ENCODE data around the gene AFF2. TPM values are rescaled to one million over a fixed set of nuclear protein-coding genes. Genes with fewer than 3 reads are reported as not detected.

The AFF2 gene
- total RNA-seq, 2 experiments from 2014 or later = 0.13 to 0.40 TPM

GRCh38 chrX:148629434-148629833 is 129.0 kb downstream of the AFF2 start:
- ATAC-seq = no peak
- H3K4me1 Mint-ChIP-seq (ENCODE audit: low read depth) = no peaks in the 10 kb centered on the region
- POLR2A ChIA-PET = no interaction called here

GRCh38 chrX:148632444-148632843 is 132.0 kb downstream of the AFF2 start:
- H3K9me3 Mint-ChIP-seq (ENCODE audit: insufficient read depth) = no peaks in the 10 kb centered on the region
- POLR2A ChIA-PET = no interaction called here

More at GRCh38 chrX:148629434-148629833, 129.0 kb downstream of the AFF2 start:
- Mint-ChIP-seq H3K36me3 (ENCODE audit: low read depth) (no peaks in the 10 kb centered on the region), H3K27me3 (ENCODE audit: low read depth) (no peaks in the 10 kb centered on the region), H3K4me3 (no peak overlapping the region), H3K9me3 (ENCODE audit: insufficient read depth) (no peaks in the 10 kb centered on the region), H3K27ac (no peak overlapping the region)
- DNase-seq = no peak
- CTCF ChIA-PET = no interaction called here

GRCh38 chrX:148633218-148633908 is 132.9 kb downstream of the AFF2 start:
- no peak for ATAC-seq
- no peak overlapping the region for H3K4me3 Mint-ChIP-seq
- DNase-seq = no peak
- H3K27me3 Mint-ChIP-seq (ENCODE audit: low read depth) = no peaks in the 10 kb centered on the region
- H3K36me3 Mint-ChIP-seq (ENCODE audit: low read depth) = no peaks in the 10 kb centered on the region
- CTCF ChIA-PET = no interaction called here
- H3K27ac Mint-ChIP-seq = no peak overlapping the region
- POLR2A ChIA-PET = no interaction called here
- no peaks in the 10 kb centered on the region for H3K9me3 Mint-ChIP-seq (ENCODE audit: insufficient read depth)
- no peaks in the 10 kb centered on the region for H3K4me1 Mint-ChIP-seq (ENCODE audit: low read depth)

More at GRCh38 chrX:148632444-148632843, 132.0 kb downstream of the AFF2 start:
- no peak overlapping the region for H3K4me3 Mint-ChIP-seq
- ATAC-seq = no peak
- no peak for DNase-seq
- no peak overlapping the region for H3K27ac Mint-ChIP-seq
- H3K4me1 Mint-ChIP-seq (ENCODE audit: low read depth) = no peaks in the 10 kb centered on the region
- H3K36me3 Mint-ChIP-seq (ENCODE audit: low read depth) = no peaks in the 10 kb centered on the region
- CTCF ChIA-PET = no interaction called here
- no peaks in the 10 kb centered on the region for H3K27me3 Mint-ChIP-seq (ENCODE audit: low read depth)

GRCh38 chrX:148634591-148634990 is 134.2 kb downstream of the AFF2 start:
- Mint-ChIP-seq H3K27me3 (ENCODE audit: low read depth) (no peaks in the 10 kb centered on the region), H3K27ac (no peak overlapping the region), H3K4me1 (ENCODE audit: low read depth) (no peaks in the 10 kb centered on the region), H3K4me3 (no peak overlapping the region), H3K36me3 (ENCODE audit: low read depth) (no peaks in the 10 kb centered on the region), H3K9me3 (ENCODE audit: insufficient read depth) (no peaks in the 10 kb centered on the region)
- CTCF ChIA-PET = no interaction called here
- POLR2A ChIA-PET = no interaction called here
- DNase-seq (no peak), ATAC-seq (no peak)

- POLR2A ChIA-PET = no interaction called here
- H3K27me3 Mint-ChIP-seq (ENCODE audit: low read depth) = no peaks in the 10 kb centered on the region
- DNase-seq (no peak), ATAC-seq (no peak)
- no peaks in the 10 kb centered on the region for H3K4me1 Mint-ChIP-seq (ENCODE audit: low read depth)
- H3K36me3 Mint-ChIP-seq (ENCODE audit: low read depth) = no peaks in the 10 kb centered on the region
- no peak overlapping the region for H3K27ac Mint-ChIP-seq
- H3K9me3 Mint-ChIP-seq (ENCODE audit: insufficient read depth) = no peaks in the 10 kb centered on the region
- no peak overlapping the region for H3K4me3 Mint-ChIP-seq
- CTCF ChIA-PET = no interaction called here
Measured at GRCh38 chrX:148643460-148643859, 143.0 kb downstream of the AFF2 start.

GRCh38 chrX:148647651-148648050 is 147.2 kb downstream of the AFF2 start:
- CTCF ChIA-PET = no interaction called here
- Mint-ChIP-seq H3K4me1 (ENCODE audit: low read depth) (no peaks in the 10 kb centered on the region), H3K27me3 (ENCODE audit: low read depth) (no peaks in the 10 kb centered on the region), H3K9me3 (ENCODE audit: insufficient read depth) (no peaks in the 10 kb centered on the region), H3K36me3 (ENCODE audit: low read depth) (no peaks in the 10 kb centered on the region), H3K27ac (no peak overlapping the region), H3K4me3 (no peak overlapping the region)
- DNase-seq (no peak), ATAC-seq (no peak)
- POLR2A ChIA-PET = no interaction called here

GRCh38 chrX:148649145-148649795 is 148.9 kb downstream of the AFF2 start:
- DNase-seq (no peak), ATAC-seq (no peak)
- Mint-ChIP-seq H3K4me1 (ENCODE audit: low read depth) (no peaks in the 10 kb centered on the region), H3K27me3 (ENCODE audit: low read depth) (no peaks in the 10 kb centered on the region), H3K4me3 (no peak overlapping the region), H3K9me3 (ENCODE audit: insufficient read depth) (no peaks in the 10 kb centered on the region), H3K36me3 (ENCODE audit: low read depth) (no peaks in the 10 kb centered on the region), H3K27ac (no peak overlapping the region)
- ChIA-PET CTCF (no interaction called here), POLR2A (no interaction called here)

GRCh38 chrX:148658115-148658730 is 157.8 kb downstream of the AFF2 start:
- H3K9me3 Mint-ChIP-seq (ENCODE audit: insufficient read depth) = no peaks in the 10 kb centered on the region
- no peak overlapping the region for H3K27ac Mint-ChIP-seq
- no peaks in the 10 kb centered on the region for H3K27me3 Mint-ChIP-seq (ENCODE audit: low read depth)
- H3K4me3 Mint-ChIP-seq = no peak overlapping the region
- ATAC-seq = no peak
- DNase-seq = no peak
- H3K36me3 Mint-ChIP-seq (ENCODE audit: low read depth) = no peaks in the 10 kb centered on the region
- ChIA-PET CTCF (no interaction called here), POLR2A (no interaction called here)
- H3K4me1 Mint-ChIP-seq (ENCODE audit: low read depth) = no peaks in the 10 kb centered on the region

GRCh38 chrX:148659481-148659880 is 159.1 kb downstream of the AFF2 start:
- no peak for ATAC-seq
- POLR2A ChIA-PET = interaction anchor here (0.6 kb wide), 1 partner anchor 129 kb away, joined by 3 read pairs; no protein-coding TSS in a partner anchor
- no peak overlapping the region for H3K27ac Mint-ChIP-seq
- no peaks in the 10 kb centered on the region for H3K4me1 Mint-ChIP-seq (ENCODE audit: low read depth)
- no peak overlapping the region for H3K4me3 Mint-ChIP-seq
- no peaks in the 10 kb centered on the region for H3K27me3 Mint-ChIP-seq (ENCODE audit: low read depth)
- DNase-seq = no peak
- H3K36me3 Mint-ChIP-seq (ENCODE audit: low read depth) = no peaks in the 10 kb centered on the region
- no peaks in the 10 kb centered on the region for H3K9me3 Mint-ChIP-seq (ENCODE audit: insufficient read depth)
- CTCF ChIA-PET = no interaction called here

- H3K27ac Mint-ChIP-seq = no peak overlapping the region
- POLR2A ChIA-PET = no interaction called here
- H3K4me1 Mint-ChIP-seq (ENCODE audit: low read depth) = no peaks in the 10 kb centered on the region
- H3K4me3 Mint-ChIP-seq = no peak overlapping the region
- no peak for ATAC-seq
- CTCF ChIA-PET = no interaction called here
- no peaks in the 10 kb centered on the region for H3K27me3 Mint-ChIP-seq (ENCODE audit: low read depth)
- DNase-seq = no peak
- no peaks in the 10 kb centered on the region for H3K9me3 Mint-ChIP-seq (ENCODE audit: insufficient read depth)
- no peaks in the 10 kb centered on the region for H3K36me3 Mint-ChIP-seq (ENCODE audit: low read depth)
Measured at GRCh38 chrX:148661035-148661434, 160.6 kb downstream of the AFF2 start.

- no peak for DNase-seq
- Mint-ChIP-seq H3K27ac (no peak overlapping the region), H3K27me3 (ENCODE audit: low read depth) (no peaks in the 10 kb centered on the region), H3K9me3 (ENCODE audit: insufficient read depth) (no peaks in the 10 kb centered on the region), H3K4me1 (ENCODE audit: low read depth) (no peaks in the 10 kb centered on the region), H3K4me3 (no peak overlapping the region), H3K36me3 (ENCODE audit: low read depth) (no peaks in the 10 kb centered on the region)
- POLR2A ChIA-PET = no interaction called here
- ATAC-seq = no peak
- CTCF ChIA-PET = no interaction called here
Measured at GRCh38 chrX:148662014-148662413, 161.6 kb downstream of the AFF2 start.

GRCh38 chrX:148664171-148664570 is 163.8 kb downstream of the AFF2 start:
- ChIA-PET POLR2A (no interaction called here), CTCF (no interaction called here)
- H3K27ac Mint-ChIP-seq = no peak overlapping the region
- ATAC-seq (no peak), DNase-seq (no peak)
- H3K36me3 Mint-ChIP-seq (ENCODE audit: low read depth) = no peaks in the 10 kb centered on the region
- H3K9me3 Mint-ChIP-seq (ENCODE audit: insufficient read depth) = peaks cover 8% of the 10 kb centered on the region
- no peaks in the 10 kb centered on the region for H3K4me1 Mint-ChIP-seq (ENCODE audit: low read depth)
- no peaks in the 10 kb centered on the region for H3K27me3 Mint-ChIP-seq (ENCODE audit: low read depth)
- no peak overlapping the region for H3K4me3 Mint-ChIP-seq

Measured in activated CD8-positive, alpha-beta T cell treated with anti-CD3 and anti-CD28 coated beads, Interleukin-2, amount 10 ng/mL, durations not matched to agents 7 days and 5 days (primary cell).